ENCODE data around the gene CD44.
A peak's percentile ranks its signal among the peaks of the same experiment; 100 is the strongest.

The CD44 gene

GRCh38 chr11:35112056-35112845 is 26.7 kb upstream of the CD44 start:
- DNase-seq = no peak

GRCh38 chr11:35112846-35113105 is 26.2 kb upstream of the CD44 start:
- no peak for DNase-seq

- DNase-seq = no peak
Measured at GRCh38 chr11:35114906-35115687, 23.9 kb upstream of the CD44 start.

DNA sequence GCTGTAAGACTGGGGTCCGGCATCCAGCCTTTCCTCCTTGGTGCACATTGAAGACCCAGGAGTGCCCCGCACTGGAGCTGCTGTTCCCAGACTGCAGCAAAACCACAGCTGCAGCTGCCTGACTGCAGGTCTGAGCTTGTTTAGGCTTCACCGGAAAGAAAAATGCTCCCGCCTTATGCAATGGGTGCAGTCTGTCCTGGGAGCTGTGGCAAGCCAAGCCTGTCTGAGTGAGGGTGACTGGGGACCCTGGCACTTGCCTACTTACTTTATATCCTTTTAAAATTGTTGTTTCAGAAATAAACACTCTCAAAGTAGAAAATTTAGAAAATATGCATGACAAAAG is 23.3 kb upstream of the CD44 start:
- no peak for DNase-seq

GRCh38 chr11:35116245-35116644 is 22.7 kb upstream of the CD44 start:
- no peak for DNase-seq

DNA sequence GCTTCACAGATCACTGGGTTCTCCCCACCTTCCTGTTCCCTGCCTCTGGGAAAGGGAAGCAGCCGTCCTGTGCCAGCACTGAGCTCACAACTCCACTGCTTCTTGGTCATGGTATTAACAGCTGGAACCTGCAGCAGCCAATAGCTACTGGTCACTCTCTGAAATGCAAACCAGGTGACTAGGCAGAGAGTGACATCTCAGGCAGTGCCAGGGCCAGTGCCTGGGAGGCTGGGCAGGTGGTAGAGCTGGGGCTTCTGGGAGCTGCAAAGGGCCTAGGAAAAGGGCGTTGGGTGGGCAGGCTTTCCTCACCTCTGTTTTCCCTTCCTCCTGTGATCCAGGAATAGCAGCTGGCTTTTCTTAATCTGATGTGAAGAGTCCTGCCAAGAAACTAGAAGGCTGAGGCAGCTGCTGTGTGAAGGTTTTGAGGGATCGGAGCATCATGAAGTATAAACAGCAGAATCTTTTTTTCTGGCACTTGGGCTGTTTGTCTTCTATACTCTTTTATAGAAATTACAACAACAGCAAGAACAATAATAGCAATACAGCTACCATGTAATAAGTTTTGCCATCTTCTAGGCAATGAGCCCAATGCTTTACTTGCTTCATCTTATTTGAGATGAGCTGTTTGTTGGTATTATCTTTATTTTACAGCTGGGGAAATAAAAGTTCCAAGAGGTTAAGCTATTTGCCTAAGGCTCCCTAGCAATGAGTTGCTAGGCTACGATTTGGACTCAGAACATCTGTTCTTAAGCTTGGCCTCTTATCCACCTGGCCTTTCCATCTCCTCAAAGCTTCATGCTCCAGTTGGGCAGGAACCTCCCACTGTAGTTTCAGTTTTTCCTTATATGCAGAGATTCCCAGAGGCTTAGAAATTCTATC is 22.0 kb upstream of the CD44 start:
- no peak for DNase-seq

GRCh38 chr11:35118906-35119305 is 20.1 kb upstream of the CD44 start:
- no peak for DNase-seq

GRCh38 chr11:35121326-35121865 is 17.6 kb upstream of the CD44 start:
- DNase-seq = no peak

DNA sequence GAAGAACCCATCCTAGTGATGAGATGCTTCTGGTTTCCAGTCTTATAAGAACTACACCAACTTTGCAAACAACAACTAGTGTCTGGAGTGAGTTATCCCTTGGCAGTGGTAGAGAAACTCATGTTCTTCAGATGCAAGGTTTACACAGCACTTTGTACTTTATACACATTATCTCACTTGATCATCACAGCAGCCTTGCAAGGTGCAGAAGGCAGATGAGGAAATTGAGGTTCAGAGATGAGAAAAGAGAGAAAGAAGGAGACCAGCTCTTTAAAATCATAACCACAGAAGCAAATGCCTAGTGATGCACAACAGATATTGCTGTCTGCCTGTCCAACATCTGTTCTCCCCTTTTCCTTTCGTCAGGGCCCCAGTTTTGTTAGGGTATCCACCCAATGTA is 16.7 kb upstream of the CD44 start:
- DNase-seq = no peak

- no peak for DNase-seq
Measured at GRCh38 chr11:35126000-35126878, 12.7 kb upstream of the CD44 start.

GRCh38 chr11:35126879-35127581 is 11.9 kb upstream of the CD44 start:
- DNase-seq = no peak

GRCh38 chr11:35127619-35128018 is 11.4 kb upstream of the CD44 start:
- no peak for DNase-seq

DNA sequence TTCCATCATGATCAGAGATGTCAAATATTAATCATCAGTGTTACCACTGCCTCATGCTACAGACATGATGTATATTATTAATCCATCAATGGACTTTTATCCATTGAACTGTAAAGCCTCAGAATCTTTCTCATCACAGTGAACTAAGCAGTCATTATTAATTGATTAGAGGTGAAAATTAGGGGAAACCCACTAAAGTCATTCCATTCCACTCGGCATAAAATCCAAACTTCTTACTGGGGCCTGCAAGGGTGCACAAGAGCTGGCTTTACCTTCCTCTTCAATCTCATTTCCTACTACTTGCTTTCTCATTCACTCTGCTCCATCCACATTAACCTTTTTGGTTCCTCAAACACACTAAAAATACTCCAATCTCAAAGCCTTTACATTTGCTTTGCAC is 7.9 kb upstream of the CD44 start:
- no peak for DNase-seq

DNA sequence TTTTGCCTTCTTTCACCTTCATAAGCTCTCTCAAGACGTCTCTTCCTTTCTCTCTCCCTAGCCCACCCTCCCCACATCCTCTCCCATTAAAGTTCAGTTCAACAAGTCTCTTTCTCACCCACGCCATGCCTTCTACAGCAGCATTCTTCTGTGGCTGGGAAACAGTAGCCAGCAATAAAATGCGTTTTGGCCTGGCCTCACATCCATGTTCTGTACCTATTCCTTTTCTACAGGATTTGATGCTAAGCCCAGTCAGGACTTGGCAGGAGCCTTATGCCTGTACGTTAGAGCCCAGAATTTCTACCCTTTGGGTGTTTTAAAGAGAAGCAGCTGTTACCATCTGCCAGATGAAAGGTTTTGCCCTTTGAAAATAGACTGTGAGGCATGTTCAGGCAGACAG is 7.1 kb upstream of the CD44 start:
- no peak for DNase-seq

DNA sequence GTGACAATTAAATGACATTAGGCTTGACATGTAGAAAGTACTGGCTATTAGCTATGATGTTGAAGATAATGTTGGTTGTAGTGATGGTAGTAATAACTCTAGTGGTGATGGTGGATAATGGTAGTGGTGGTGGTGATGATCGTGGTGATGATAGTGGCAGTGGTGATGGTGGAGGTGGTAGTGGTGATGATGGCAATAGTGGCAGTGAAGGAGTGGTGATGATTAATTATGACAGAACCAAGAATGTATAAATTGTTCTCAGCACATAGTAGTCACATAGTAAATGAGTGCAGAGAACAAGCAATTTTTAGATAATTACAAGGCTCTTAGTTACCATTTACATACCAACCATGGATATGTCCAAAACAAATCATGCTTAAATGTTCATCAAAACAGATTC is 5.3 kb upstream of the CD44 start:
- DNase-seq = no peak

- no peak for DNase-seq
Measured at GRCh38 chr11:35134403-35135148, 4.4 kb upstream of the CD44 start.

DNA sequence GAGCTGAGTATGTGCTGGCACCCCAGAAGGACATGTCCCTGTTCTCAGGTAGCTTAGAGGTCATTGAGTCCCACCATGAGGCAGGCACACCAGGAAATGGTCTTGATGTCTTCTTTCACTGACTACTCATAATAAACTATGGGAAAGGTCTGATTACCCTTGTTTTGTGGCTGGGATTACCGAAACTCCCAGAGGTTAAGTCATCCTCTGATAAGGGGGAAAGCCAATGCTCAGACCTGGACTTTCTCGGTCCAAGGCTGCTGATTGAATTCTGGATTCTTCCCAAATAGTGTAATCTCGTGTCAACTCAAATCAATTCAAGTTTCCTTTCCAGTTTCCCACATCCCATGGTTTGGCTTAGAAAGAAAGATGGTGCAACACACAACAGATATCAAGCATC is 3.7 kb upstream of the CD44 start:
- DNase-seq = no peak

DNA sequence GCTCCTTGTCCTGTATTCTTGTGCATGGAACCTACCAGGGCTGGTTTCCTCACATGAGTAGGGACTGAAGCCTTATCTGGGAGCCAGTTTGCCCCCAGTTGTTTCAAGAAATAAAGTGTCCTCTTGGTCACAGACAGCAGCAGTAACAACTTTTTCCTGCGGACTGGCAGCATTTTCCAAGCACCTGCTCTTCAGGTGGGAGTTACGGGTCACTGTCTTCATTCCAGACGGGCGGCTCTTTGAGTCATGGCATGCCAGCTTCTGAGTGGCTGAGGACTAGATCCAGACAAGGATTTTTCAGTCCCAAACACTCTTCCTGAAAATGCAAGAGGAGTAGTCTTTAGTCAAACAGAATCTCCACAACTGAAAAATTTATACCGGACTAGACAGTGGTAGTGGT is 2.7 kb upstream of the CD44 start:
- DNase-seq = no peak

DNA sequence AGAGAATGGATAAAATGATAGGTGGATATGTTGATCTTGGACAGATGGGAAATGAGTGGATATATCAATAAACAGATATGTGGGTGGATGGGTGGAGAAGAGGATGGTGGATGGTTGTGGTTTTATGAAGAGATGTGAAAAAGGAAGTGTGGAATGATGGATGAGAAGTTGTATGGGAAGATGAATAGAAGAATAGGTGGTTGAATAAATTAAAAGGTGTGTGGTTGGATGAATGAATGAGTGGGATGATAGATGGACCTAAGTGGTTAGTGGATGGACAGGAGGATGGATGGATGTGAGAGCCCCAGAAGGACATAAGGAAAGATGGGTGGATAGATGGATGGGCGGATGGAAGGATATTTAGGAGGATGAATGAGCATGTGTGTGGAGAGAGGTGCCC is 913 bp upstream of the CD44 start:
- DNase-seq = no peak

DNA sequence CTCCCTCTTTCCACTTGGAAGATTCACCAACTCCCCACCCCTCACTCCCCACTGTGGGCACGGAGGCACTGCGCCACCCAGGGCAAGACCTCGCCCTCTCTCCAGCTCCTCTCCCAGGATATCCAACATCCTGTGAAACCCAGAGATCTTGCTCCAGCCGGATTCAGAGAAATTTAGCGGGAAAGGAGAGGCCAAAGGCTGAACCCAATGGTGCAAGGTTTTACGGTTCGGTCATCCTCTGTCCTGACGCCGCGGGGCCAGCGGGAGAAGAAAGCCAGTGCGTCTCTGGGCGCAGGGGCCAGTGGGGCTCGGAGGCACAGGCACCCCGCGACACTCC is 397 bp upstream of the CD44 start:
- DNase-seq = peak in 1 of 14 donors; percentile 59

GRCh38 chr11:35139722-35140282 is 831 bp downstream of the CD44 start:
- no peak for DNase-seq

All from C1 segment of cervical spinal cord (tissue), 14 donors.